GM21528 (cell line): ENCODE results near the gene CLEC4F.

Source experiments
- ATAC-seq: cut with Tn5 transposase; IDR thresholded peaks from one replicate; pipeline ENCODE4 v1.9.1; 2021; ENCODE audit warnings: mild to moderate bottlenecking, moderate library complexity; ENCODE audit not compliant: unreplicated experiment, low FRiP score

Gene CLEC4F

GRCh38 chr2:70820499-70820898 lies at the start of gene CLEC4F:
CLEC4F (minus strand) TSS chr2:70820599; CDS start chr2:70820523, 76 bp downstream.
- no peak for ATAC-seq

- no peak for ATAC-seq
These were observed 48.6 kb upstream of the CLEC4F start for GRCh38 chr2:70868970-70869369.

GRCh38 chr2:70861777-70862625 lies 41.6 kb upstream of the CLEC4F start:
- ATAC-seq, result no peak

GRCh38 chr2:70855667-70856066 lies 35.3 kb upstream of the CLEC4F start:
- ATAC-seq, result no peak

- ATAC-seq, result no peak
These were observed 34.0 kb upstream of the CLEC4F start for GRCh38 chr2:70854411-70854810.

- no peak for ATAC-seq
These were observed 32.4 kb upstream of the CLEC4F start for GRCh38 chr2:70852824-70853223.

- no peak for ATAC-seq
These were observed 31.3 kb upstream of the CLEC4F start for GRCh38 chr2:70851704-70852103.

GRCh38 chr2:70850925-70851324 lies 30.5 kb upstream of the CLEC4F start:
- ATAC-seq, result no peak

- no peak for ATAC-seq
These were observed 22.0 kb upstream of the CLEC4F start for GRCh38 chr2:70842401-70842800.

- ATAC-seq, result no peak
These were observed 17.9 kb upstream of the CLEC4F start for GRCh38 chr2:70837980-70838925.

GRCh38 chr2:70835643-70836042 lies 15.2 kb upstream of the CLEC4F start, which contains the start of gene CD207:
CD207 (minus strand) TSS chr2:70835816; CDS start chr2:70835776, 40 bp downstream.
- no peak for ATAC-seq

- no peak for ATAC-seq
These were observed 14.5 kb upstream of the CLEC4F start for GRCh38 chr2:70834881-70835280.

- no peak for ATAC-seq
These were observed 13.7 kb upstream of the CLEC4F start for GRCh38 chr2:70834106-70834505.

- no peak for ATAC-seq
These were observed 12.8 kb upstream of the CLEC4F start for GRCh38 chr2:70833246-70833645.

- ATAC-seq, result no peak
These were observed 12.0 kb upstream of the CLEC4F start for GRCh38 chr2:70832386-70832785.

- no peak for ATAC-seq
These were observed 11.5 kb upstream of the CLEC4F start for GRCh38 chr2:70831861-70832260.

GRCh38 chr2:70830366-70830765 lies 10.0 kb upstream of the CLEC4F start:
- ATAC-seq, result no peak

- no peak for ATAC-seq
These were observed 9.5 kb upstream of the CLEC4F start for GRCh38 chr2:70829916-70830315.

GRCh38 chr2:70828914-70829824 lies 8.8 kb upstream of the CLEC4F start:
- no peak for ATAC-seq

- ATAC-seq, result no peak
These were observed 7.7 kb upstream of the CLEC4F start for GRCh38 chr2:70828115-70828514.
